Esophagus squamous epithelium (tissue), 4 donors: ENCODE measurements around the gene CSF2RB.

Source experiments
- POLR2A ChIP-seq, 4 donors: fragments of 450-650 bp; IDR thresholded peaks; one replicate each; pipeline ENCODE4 v1.6.1; 2017; ENCODE audit warnings: antibody characterized with exemption in 4 of 4, mild to moderate bottlenecking in 4 of 4, moderate library complexity in 3 of 4
- TF ChIP-seq, protein P1 (sequence below), 6 experiments: fragments of 450-650 bp in 4 of 6; fragments of 200-600 bp in 2 of 6; sonication (generic) in 2 of 6; IDR thresholded peaks; one replicate each; pipeline ENCODE4 v1.5.1; 2016 to 2019; ENCODE audit warnings: antibody characterized with exemption in 6 of 6, mild to moderate bottlenecking in 4 of 6, moderate library complexity in 4 of 6

DNA sequence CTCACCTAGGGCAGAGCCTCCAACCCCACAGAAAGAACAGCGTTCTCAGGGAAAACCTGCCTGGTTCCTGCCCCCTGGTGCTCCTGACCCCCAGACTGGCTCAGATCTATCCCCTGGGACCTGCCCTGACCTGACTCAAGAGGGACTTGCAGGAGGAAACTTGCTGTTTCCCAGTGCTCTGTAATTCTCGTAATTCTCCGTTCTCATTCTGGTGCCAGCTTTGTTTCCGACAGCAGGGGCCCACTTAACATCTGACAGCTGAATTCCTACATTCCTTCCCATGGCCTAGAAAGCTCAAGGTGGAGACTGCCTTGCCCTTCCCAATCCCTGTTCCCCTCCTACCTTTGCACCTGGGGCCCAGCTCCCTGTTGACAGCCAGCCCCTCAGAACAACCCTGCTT lies 12.5 kb upstream of the CSF2RB start:
- TF ChIP-seq, protein P1, sequence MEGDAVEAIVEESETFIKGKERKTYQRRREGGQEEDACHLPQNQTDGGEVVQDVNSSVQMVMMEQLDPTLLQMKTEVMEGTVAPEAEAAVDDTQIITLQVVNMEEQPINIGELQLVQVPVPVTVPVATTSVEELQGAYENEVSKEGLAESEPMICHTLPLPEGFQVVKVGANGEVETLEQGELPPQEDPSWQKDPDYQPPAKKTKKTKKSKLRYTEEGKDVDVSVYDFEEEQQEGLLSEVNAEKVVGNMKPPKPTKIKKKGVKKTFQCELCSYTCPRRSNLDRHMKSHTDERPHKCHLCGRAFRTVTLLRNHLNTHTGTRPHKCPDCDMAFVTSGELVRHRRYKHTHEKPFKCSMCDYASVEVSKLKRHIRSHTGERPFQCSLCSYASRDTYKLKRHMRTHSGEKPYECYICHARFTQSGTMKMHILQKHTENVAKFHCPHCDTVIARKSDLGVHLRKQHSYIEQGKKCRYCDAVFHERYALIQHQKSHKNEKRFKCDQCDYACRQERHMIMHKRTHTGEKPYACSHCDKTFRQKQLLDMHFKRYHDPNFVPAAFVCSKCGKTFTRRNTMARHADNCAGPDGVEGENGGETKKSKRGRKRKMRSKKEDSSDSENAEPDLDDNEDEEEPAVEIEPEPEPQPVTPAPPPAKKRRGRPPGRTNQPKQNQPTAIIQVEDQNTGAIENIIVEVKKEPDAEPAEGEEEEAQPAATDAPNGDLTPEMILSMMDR (IDR thresholded peaks at IDR 0.05): no peak
- TF ChIP-seq POLR2A (IDR thresholded peaks at IDR 0.05): no peak
